Measurements from ENCODE around the gene TBX22.
"Not testable (repeated sequence)": the region's sequence is repeated elsewhere in the genome, so short reads cannot be mapped to it uniquely, and the experiment has no call there.

TBX22 gene, protein sequence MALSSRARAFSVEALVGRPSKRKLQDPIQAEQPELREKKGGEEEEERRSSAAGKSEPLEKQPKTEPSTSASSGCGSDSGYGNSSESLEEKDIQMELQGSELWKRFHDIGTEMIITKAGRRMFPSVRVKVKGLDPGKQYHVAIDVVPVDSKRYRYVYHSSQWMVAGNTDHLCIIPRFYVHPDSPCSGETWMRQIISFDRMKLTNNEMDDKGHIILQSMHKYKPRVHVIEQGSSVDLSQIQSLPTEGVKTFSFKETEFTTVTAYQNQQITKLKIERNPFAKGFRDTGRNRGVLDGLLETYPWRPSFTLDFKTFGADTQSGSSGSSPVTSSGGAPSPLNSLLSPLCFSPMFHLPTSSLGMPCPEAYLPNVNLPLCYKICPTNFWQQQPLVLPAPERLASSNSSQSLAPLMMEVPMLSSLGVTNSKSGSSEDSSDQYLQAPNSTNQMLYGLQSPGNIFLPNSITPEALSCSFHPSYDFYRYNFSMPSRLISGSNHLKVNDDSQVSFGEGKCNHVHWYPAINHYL

DNA sequence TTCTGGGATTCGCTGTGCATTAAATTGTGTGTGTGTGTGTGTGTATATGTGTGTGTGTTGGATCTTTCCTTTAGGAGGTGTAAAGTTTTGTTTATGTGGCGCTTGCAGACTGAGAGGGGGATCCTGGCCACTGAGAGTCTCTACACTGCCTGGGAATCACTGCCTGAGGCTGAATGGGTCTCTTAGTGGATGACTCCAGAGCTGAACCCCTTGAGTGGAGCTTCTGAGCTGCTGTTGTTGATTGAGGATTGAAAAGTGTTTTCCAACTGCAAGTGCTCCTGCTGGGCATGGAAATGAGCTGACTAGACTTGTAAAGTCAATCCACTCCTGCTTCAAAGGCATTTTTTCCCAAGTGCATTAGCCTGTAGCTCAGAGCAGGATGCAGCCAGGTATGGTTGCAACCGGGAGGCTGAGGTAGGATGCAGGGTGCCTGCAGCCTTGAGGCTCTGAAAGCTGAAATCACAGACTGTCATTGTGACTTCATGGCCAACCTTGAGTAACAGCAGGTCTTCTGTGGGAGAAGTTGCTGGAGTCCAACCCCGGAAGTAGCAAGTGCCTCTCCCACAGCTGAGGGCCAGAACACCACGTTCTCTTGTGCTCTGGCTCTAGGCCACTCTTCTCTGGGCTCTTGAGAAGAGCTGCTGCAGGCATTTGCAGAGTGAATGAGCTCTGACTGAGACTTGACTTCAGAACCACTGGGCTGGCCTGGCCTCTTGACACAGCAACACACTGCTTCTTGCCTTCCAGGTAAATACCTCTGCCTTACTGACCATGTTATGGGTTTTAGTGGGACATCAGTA, at the start of gene TBX22:
Gene TBX22, plus strand, starts transcription at position 613 of the 800 bp plus-strand sequence. CDS start 7,517 bp downstream, outside the sequence.
- DNase-seq, result no peak

DNA sequence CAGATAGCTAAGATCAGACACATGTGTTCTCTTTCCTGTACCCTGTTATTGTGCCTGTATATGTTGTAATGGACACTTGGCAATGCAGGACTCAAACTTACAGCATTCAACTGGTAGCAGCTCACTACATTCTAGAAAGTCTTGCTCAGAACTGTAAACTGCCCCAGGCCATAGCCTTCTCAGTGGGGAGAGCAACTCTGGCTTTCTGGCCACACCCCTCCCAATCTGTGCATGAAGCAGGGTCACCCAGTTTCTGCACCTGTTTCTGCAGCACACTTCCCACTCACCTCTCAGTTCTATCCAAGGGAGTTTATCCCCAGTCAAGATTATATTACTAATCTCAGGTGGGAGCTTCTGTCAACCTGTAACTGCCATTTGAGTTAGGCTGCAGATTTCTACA, 38.9 kb upstream of the TBX22 start:
- DNase-seq, result no peak

DNA sequence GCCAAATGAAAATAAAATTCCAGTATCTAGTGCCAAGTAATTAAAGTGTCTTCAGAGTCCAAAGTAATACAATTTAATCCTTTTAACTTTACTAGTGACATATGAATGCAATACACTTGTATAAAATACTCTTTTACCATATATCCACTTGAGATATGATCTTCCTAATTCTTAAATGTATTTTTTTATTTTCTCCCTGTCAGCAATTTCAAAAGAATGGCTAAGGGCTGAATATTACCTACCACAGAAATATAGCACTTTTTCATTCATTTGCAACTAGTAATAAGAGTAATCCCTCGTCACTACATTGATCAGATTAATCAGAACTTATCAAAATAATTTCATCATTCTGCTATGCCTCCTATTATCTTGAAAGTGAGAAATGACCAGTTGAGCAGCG, 10.1 kb upstream of the TBX22 start:
- no peak for DNase-seq

DNA sequence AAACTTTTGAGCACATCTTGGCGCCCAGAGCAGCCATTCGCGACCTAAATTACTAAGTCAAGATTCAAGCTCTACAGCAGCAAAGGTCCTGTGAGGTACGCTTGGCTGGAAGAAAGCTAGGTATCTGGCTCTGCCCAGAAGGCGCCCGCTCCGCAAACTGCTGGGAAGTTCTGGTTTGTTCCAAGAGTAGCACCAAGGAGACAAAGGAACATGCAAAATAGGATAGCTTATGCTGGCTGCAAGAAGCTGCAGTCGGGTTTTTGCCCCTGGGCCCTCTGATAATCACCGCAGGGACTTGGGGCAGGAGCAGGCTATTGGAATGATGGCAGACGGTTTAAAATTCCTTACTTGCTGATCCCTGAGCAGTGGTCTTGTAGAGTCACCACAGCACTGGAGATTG, 3.0 kb upstream of the TBX22 start:
- no peak for DNase-seq

- DNase-seq, result no peak
These were observed 1.6 kb downstream of the TBX22 start for GRCh38 chrX:80016182-80016581.

- DNase-seq, result no peak
These were observed 7.1 kb downstream of the TBX22 start for GRCh38 chrX:80021621-80022020.

DNA sequence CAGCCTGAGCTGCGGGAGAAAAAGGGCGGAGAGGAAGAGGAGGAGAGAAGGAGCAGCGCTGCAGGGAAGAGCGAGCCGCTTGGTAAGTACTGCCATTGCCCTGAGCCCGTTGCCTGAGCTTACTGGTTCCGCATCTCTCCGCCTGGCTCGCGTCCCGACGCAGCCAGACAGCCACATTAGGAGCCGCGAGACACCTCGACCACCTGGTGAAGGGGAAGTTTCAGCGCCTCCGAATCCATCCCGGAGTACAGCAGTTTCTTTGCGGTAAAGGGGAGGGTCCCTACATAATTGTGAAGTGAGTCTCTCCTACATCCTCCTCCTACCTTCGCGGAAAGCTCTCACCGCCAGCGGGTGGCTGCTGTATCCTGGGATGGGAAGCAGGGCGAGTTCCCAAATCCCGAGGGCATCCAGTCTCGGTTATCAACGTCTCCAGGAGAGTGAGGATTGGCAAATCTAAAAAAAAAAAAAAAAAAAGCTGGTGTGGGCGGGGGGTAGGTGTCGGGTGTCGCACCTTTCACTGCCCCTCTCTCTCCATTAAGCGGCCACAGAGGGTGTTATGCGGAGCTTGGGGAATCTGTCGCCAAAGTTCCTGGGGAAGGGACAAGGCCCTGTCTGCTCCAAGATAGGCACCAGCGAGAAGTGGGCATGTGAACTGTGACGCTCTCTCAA, 7.9 kb downstream of the TBX22 start:
- no peak for DNase-seq

- DNase-seq, result no peak
These were observed 11.6 kb downstream of the TBX22 start for GRCh38 chrX:80026116-80026515.

DNA sequence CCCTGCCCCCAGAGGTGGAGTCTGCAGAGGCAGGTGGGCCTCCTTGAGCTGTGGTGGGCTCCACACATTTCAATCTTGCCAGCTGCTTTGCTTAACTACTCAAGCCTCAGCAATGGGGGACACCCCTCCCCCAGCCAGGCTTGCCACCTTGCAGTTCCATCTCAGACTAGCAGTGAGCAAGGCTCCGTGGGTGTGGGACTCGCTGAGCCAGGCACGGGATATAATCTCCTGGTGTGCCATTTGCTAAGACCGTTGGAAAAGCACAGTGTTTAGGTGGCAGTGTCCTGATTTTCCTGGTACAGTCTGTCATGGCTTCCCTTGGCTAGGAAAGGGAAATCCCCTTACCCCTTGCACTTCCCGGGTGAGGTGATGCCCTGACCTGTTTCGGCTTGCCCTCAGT, 51.6 kb downstream of the TBX22 start:
- not testable (repeated sequence) for DNase-seq

- not testable (repeated sequence) for DNase-seq
These were observed 61.1 kb downstream of the TBX22 start for GRCh38 chrX:80075625-80076024.

All from stimulated activated CD4-positive, alpha-beta T cell treated with anti-CD3 and anti-CD28 coated beads, Interleukin-1b, Interleukin-23, amount 100 ng/mL, for 48 hours (primary cell).